Astrocyte (in vitro differentiated cells and primary cell): ENCODE measurements around the gene TELO2. TPM values are rescaled to one million over a fixed set of nuclear protein-coding genes. Genes with fewer than 3 reads are reported as not detected.
"Not testable (repeated sequence)": the region's sequence is repeated elsewhere in the genome, so short reads cannot be mapped to it uniquely, and the experiment has no call there.

ENCODE experiments used
- DNase-seq: peaks from one replicate; pipeline ENCODE4 v3.0.0-alpha.2; 2010; ENCODE audit warnings: low read depth
- FAIRE-seq: peaks from 2 replicates; lab custom pipeline; 2011; peaks lifted over from hg19 to GRCh38; lab: Jason Lieb, UNC
- H2AFZ ChIP-seq: 2 replicates; pipeline ENCODE4 v1.6.0; 2012; ENCODE audit warnings: low read depth, low read length, inconsistent platforms
- H3K27ac ChIP-seq: 2 replicates; pipeline ENCODE4 v1.5.1; 2011; ENCODE audit warnings: low read depth, low read length, inconsistent platforms
- H3K27me3 ChIP-seq: 2 replicates; pipeline ENCODE4 v1.6.0; 2011; ENCODE audit warnings: low read length, inconsistent platforms; ENCODE audit not compliant: insufficient read depth
- H3K36me3 ChIP-seq: 2 replicates; pipeline ENCODE4 v1.5.1; 2011; ENCODE audit warnings: low read length, inconsistent platforms; ENCODE audit not compliant: insufficient read depth
- H3K4me1 ChIP-seq: 2 replicates; pipeline ENCODE4 v1.5.1; 2011; ENCODE audit warnings: low read length, inconsistent platforms; ENCODE audit not compliant: insufficient read depth
- H3K4me2 ChIP-seq: 2 replicates; pipeline ENCODE4 v1.6.0; 2012; ENCODE audit warnings: low read length, inconsistent platforms
- H3K4me3 ChIP-seq: 2 replicates; pipeline ENCODE4 v1.5.1; 2011; ENCODE audit warnings: low read depth, mild to moderate bottlenecking, low read length, inconsistent platforms; ENCODE audit not compliant: insufficient read depth
- H3K79me2 ChIP-seq: 2 replicates; pipeline ENCODE4 v1.6.0; 2012; ENCODE audit warnings: mild to moderate bottlenecking, low read length, inconsistent platforms; ENCODE audit not compliant: insufficient read depth
- H3K9ac ChIP-seq: 2 replicates; pipeline ENCODE4 v1.6.0; 2012; ENCODE audit warnings: mild to moderate bottlenecking, low read length, inconsistent platforms
- H3K9me3 ChIP-seq: 2 replicates; pipeline ENCODE4 v1.5.1; 2012; ENCODE audit warnings: low read depth, mild to moderate bottlenecking, low read length, inconsistent platforms; ENCODE audit not compliant: insufficient read depth
- H4K20me1 ChIP-seq: 2 replicates; pipeline ENCODE4 v1.6.0; 2012; ENCODE audit warnings: low read length, inconsistent platforms; ENCODE audit not compliant: insufficient read depth
- H3K27ac Mint-ChIP-seq: one replicate; pipeline ENCODE4 v1.8.0; 2021; ENCODE audit warnings: mild to moderate bottlenecking, mixed read lengths; ENCODE audit not compliant: unreplicated experiment
- H3K27me3 Mint-ChIP-seq: one replicate; pipeline ENCODE4 v1.8.0; 2021; ENCODE audit warnings: low read depth, mixed read lengths; ENCODE audit not compliant: unreplicated experiment
- H3K36me3 Mint-ChIP-seq: one replicate; pipeline ENCODE4 v1.8.0; 2021; ENCODE audit warnings: low read depth, mixed read lengths; ENCODE audit not compliant: unreplicated experiment
- H3K4me1 Mint-ChIP-seq: one replicate; pipeline ENCODE4 v1.8.0; 2021; ENCODE audit warnings: low read depth, mixed read lengths; ENCODE audit not compliant: unreplicated experiment
- H3K4me3 Mint-ChIP-seq: one replicate; pipeline ENCODE4 v1.8.0; 2021; ENCODE audit warnings: mild to moderate bottlenecking, moderate library complexity, mixed read lengths; ENCODE audit not compliant: unreplicated experiment
- H3K9me3 Mint-ChIP-seq: one replicate; pipeline ENCODE4 v1.8.0; 2021; ENCODE audit warnings: mild to moderate bottlenecking, mixed read lengths; ENCODE audit not compliant: unreplicated experiment
- EZH2 ChIP-seq: IDR thresholded peaks from 2 replicates; pipeline ENCODE4 v1.6.1; 2012; ENCODE audit warnings: mild to moderate bottlenecking, low read length, inconsistent platforms; ENCODE audit not compliant: insufficient read depth
- total RNA-seq: library from RNA; stranded (reverse); gene quantifications from 2 replicates; pipeline ENCODE4 v1.2.1, GENCODE V29; 2021
- TF ChIP-seq, protein P1 (sequence below): IDR thresholded peaks from 2 replicates; pipeline ENCODE4 v1.5.1; 2011; ENCODE audit warnings: low read depth, mild to moderate bottlenecking, inconsistent platforms, low read length, moderate library complexity; ENCODE audit not compliant: insufficient read depth

Gene TELO2
- total RNA-seq, 1 donor from 2014 or later, result 21.1 TPM

DNA sequence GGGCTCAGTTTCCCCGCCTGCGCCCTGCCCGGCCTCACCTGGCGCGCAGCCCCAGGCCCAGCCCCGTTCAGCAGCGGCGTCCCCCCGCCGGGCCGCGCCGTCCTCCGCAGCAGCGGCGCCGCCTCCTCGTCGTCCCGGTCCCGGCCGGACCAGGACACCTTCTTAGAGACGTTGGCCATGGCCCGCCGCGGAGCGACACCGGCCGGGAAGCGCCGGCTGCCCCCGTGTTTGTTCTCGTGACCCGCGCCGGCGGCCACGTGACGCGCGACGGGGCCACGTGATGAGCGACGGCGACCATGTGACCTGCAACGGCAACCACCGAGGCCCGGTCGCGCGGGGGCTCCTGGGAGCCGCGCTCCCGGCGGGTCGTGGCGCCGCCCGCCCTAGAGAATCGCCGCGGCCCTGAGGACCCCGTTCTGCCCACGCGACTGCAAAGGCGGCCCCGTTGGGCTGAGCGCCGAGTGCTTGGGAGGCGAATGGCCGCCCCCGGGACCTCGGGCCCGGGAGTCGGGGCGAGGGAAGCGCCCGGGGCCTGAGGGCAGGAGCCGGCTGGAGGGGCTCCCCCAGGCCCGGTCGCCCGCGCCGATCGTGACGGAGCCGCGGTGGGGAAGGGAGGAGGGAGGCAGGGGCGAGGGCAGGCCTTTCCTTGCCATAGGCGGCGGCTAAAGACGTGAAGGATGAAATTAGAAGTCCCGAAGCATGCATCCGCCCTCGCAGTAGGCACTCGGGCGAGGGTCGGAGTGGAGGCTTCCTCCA lies 18.2 kb upstream of the TELO2 start, which contains the start of gene CLCN7:
TSS of gene CLCN7 (minus strand) at position 233 of the 756 bp plus-strand sequence. CDS start at position 179, 54 bp downstream.
- H3K9me3 ChIP-seq, result no peaks in the 10 kb centered on the region
- peak within 1 kb of the TSS; percentile 94 for H3K9ac ChIP-seq
- H3K27me3 Mint-ChIP-seq, result peaks cover 3% of the 10 kb centered on the region
- H3K4me2 ChIP-seq, result peak within 1 kb of the TSS; percentile 92
- H3K27ac ChIP-seq, result peak within 1 kb of the TSS; percentile 73
- DNase-seq, result peak; percentile 72
- H3K27me3 ChIP-seq, result no peaks in the 10 kb centered on the region
- H3K36me3 ChIP-seq, result no peaks in the 10 kb centered on the region
- peaks cover 16% of the 10 kb centered on the region for H3K4me1 Mint-ChIP-seq
- TF ChIP-seq EZH2, result no peak
- TF ChIP-seq, protein P1, sequence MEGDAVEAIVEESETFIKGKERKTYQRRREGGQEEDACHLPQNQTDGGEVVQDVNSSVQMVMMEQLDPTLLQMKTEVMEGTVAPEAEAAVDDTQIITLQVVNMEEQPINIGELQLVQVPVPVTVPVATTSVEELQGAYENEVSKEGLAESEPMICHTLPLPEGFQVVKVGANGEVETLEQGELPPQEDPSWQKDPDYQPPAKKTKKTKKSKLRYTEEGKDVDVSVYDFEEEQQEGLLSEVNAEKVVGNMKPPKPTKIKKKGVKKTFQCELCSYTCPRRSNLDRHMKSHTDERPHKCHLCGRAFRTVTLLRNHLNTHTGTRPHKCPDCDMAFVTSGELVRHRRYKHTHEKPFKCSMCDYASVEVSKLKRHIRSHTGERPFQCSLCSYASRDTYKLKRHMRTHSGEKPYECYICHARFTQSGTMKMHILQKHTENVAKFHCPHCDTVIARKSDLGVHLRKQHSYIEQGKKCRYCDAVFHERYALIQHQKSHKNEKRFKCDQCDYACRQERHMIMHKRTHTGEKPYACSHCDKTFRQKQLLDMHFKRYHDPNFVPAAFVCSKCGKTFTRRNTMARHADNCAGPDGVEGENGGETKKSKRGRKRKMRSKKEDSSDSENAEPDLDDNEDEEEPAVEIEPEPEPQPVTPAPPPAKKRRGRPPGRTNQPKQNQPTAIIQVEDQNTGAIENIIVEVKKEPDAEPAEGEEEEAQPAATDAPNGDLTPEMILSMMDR, result no peak
- H3K4me3 Mint-ChIP-seq, result peak within 1 kb of the TSS; percentile 83
- peak within 1 kb of the TSS; percentile 87 for H2AFZ ChIP-seq
- peaks cover 14% of the 10 kb centered on the region for H3K9me3 Mint-ChIP-seq
- H3K79me2 ChIP-seq, result peaks cover 40% of the 10 kb centered on the region
- peaks cover 2% of the 10 kb centered on the region for H3K36me3 Mint-ChIP-seq
- FAIRE-seq, result no peak
- peaks cover 24% of the 10 kb centered on the region for H4K20me1 ChIP-seq
- H3K4me1 ChIP-seq, result peaks cover 31% of the 10 kb centered on the region
- peak within 1 kb of the TSS; percentile 68 for H3K4me3 ChIP-seq
- H3K27ac Mint-ChIP-seq, result peak within 1 kb of the TSS; percentile 66

DNA sequence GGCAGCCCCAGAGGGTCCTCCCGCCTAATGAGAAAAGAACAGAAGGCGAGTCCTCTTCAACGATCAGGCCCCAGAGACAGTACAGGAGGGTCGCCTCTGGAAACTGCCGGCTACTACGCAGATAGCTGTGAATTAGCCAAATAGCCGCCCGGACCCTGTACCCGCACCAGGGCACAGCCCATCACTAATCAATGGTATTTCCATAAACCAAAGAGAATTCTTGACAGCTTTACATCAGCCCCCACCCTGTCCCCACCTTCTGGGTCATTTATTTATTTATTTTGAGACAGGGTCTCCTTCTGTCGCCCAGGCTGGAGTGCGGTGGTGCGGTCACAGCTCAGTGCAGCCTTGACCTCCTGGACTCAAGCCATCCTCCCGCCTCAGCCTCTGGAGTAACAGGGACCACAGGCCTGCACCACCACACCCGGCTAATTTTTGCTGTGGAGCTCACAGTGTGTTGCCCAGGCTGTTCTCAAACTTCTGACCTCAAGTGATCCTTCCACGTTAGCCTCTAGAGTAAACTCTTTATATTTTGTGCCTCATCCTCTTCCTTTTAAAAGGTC lies 17.5 kb upstream of the TELO2 start:
- FAIRE-seq (no peak), DNase-seq (no peak)
- H3K4me3 Mint-ChIP-seq, result peak overlapping the region; percentile 80
- Histone ChIP-seq H3K79me2 (peaks cover 33% of the 10 kb centered on the region), H3K27ac (peak overlapping the region; percentile 73), H3K4me1 (peaks cover 26% of the 10 kb centered on the region), H3K9ac (peak overlapping the region; percentile 94), H3K9me3 (no peaks in the 10 kb centered on the region), H3K36me3 (no peaks in the 10 kb centered on the region), H2AFZ (peak overlapping the region; percentile 87), H4K20me1 (peaks cover 18% of the 10 kb centered on the region), H3K27me3 (no peaks in the 10 kb centered on the region), H3K4me3 (peak overlapping the region; percentile 68), H3K4me2 (peak overlapping the region; percentile 92)
- H3K27ac Mint-ChIP-seq, result peak overlapping the region; percentile 66
- peaks cover 2% of the 10 kb centered on the region for H3K36me3 Mint-ChIP-seq
- no peak for TF ChIP-seq EZH2
- TF ChIP-seq, protein P1, result no peak
- peaks cover 10% of the 10 kb centered on the region for H3K4me1 Mint-ChIP-seq
- peaks cover 5% of the 10 kb centered on the region for H3K27me3 Mint-ChIP-seq
- peaks cover 14% of the 10 kb centered on the region for H3K9me3 Mint-ChIP-seq

DNA sequence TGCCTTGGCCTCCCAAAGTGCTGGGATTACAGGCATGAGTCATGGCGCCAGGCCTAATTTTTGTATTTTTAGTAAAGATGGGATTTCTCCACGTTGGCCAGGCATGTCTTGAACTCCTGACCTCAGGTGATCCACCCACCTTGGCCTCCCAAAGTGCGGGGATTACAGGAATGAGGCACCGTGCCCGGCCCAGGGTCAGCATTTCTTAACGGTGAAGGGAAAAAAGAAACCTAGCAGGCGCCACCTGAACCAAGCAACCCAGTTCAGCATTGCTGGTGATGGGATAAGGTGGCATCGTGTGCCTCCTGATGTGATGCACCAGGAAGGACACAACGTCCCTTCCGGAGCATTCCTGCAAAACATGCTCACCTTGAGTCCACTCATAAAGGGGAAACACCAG lies 16.1 kb upstream of the TELO2 start:
- peaks cover 18% of the 10 kb centered on the region for H3K4me1 ChIP-seq
- no peak overlapping the region for H2AFZ ChIP-seq
- H3K9me3 ChIP-seq, result no peaks in the 10 kb centered on the region
- H3K4me3 Mint-ChIP-seq, result no peak overlapping the region
- peaks cover 5% of the 10 kb centered on the region for H4K20me1 ChIP-seq
- H3K4me3 ChIP-seq, result no peak overlapping the region
- no peak overlapping the region for H3K4me2 ChIP-seq
- H3K79me2 ChIP-seq, result peaks cover 19% of the 10 kb centered on the region
- H3K27me3 ChIP-seq, result no peaks in the 10 kb centered on the region
- FAIRE-seq, result no peak
- peaks cover 3% of the 10 kb centered on the region for H3K4me1 Mint-ChIP-seq
- DNase-seq, result no peak
- H3K36me3 ChIP-seq, result no peaks in the 10 kb centered on the region
- H3K9ac ChIP-seq, result no peak overlapping the region
- H3K9me3 Mint-ChIP-seq, result peaks cover 14% of the 10 kb centered on the region
- no peaks in the 10 kb centered on the region for H3K36me3 Mint-ChIP-seq
- H3K27ac Mint-ChIP-seq, result peak overlapping the region; percentile 66
- H3K27me3 Mint-ChIP-seq, result peaks cover 14% of the 10 kb centered on the region
- TF ChIP-seq EZH2, result no peak
- TF ChIP-seq, protein P1, result no peak
- no peak overlapping the region for H3K27ac ChIP-seq

DNA sequence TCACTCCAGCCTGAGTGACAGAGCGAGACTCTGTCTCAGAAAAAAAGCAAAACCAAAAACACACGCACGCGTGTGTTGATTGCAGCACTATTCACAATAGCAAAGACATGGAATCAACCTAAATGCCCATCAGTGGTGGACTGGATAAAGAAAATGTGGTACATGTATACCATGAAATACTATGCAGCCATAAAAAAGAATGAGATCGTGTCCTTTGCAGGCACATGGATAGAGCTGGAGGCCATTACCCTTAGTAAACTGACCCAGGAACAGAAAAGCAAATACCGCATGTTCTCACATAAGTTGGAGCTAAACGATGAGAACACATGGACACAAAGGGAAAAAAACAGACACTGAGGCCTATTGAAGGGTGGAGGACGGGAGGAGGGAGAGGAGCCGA lies 14.2 kb upstream of the TELO2 start:
- H2AFZ ChIP-seq, H3K27me3 ChIP-seq, H3K36me3 Mint-ChIP-seq, H3K4me3 ChIP-seq, H4K20me1 ChIP-seq, H3K9ac ChIP-seq, H3K4me1 Mint-ChIP-seq, H3K4me2 ChIP-seq, DNase-seq, H3K36me3 ChIP-seq, H3K27ac ChIP-seq, FAIRE-seq, H3K9me3 ChIP-seq, H3K79me2 ChIP-seq, H3K27ac Mint-ChIP-seq: not testable (repeated sequence)
- H3K4me1 ChIP-seq, result peaks cover 20% of the 10 kb centered on the region
- peaks cover 14% of the 10 kb centered on the region for H3K9me3 Mint-ChIP-seq
- H3K27me3 Mint-ChIP-seq, result peaks cover 22% of the 10 kb centered on the region
- H3K4me3 Mint-ChIP-seq, result peak overlapping the region; percentile 17
